SJCRH30 (cell line): ENCODE results near the gene TCP11. TPM values are rescaled to one million over a fixed set of nuclear protein-coding genes. Genes with fewer than 3 reads are reported as not detected.
A peak's percentile ranks its signal among the peaks of the same experiment; 100 is the strongest.
"Not testable (repeated sequence)": the region's sequence is repeated elsewhere in the genome, so short reads cannot be mapped to it uniquely, and the experiment has no call there.

Experiments
- DNase-seq, 2 experiments: peaks; one replicate each; pipeline ENCODE4 v3.0.0-alpha.2; 2015 to 2020
- H3K27ac ChIP-seq: fragments of 250-450 bp; sonication (Bioruptor Pico); 2 replicates; pipeline ENCODE4 v1.5.1; 2020; ENCODE audit warnings: mild to moderate bottlenecking, moderate library complexity
- H3K27me3 ChIP-seq: fragments of 250-450 bp; sonication (Bioruptor Pico); 2 replicates; pipeline ENCODE4 v1.5.1; 2020; ENCODE audit warnings: mild to moderate bottlenecking, moderate library complexity
- H3K36me3 ChIP-seq: fragments of 250-450 bp; sonication (Bioruptor Pico); 2 replicates; pipeline ENCODE4 v1.5.1; 2020; ENCODE audit warnings: mild to moderate bottlenecking, moderate library complexity
- H3K4me1 ChIP-seq: fragments of 250-450 bp; sonication (Bioruptor Pico); 2 replicates; pipeline ENCODE4 v1.5.1; 2020; ENCODE audit warnings: mild to moderate bottlenecking, moderate library complexity
- H3K4me3 ChIP-seq: fragments of 250-450 bp; sonication (Bioruptor Pico); 2 replicates; pipeline ENCODE4 v1.5.1; 2020; ENCODE audit warnings: mild to moderate bottlenecking, moderate library complexity
- H3K9me3 ChIP-seq: fragments of 250-450 bp; sonication (Bioruptor Pico); replicated peaks from 2 replicates; pipeline ENCODE4 v1.5.1; 2020; ENCODE audit warnings: mild to moderate bottlenecking, moderate library complexity
- total RNA-seq: library from RNA; depleted of rRNA; stranded (reverse); fragments of >200 nt; shearing (Covaris generic); gene quantifications from 2 replicates; pipeline ENCODE4 v1.2.3, GENCODE V29; 2014

TCP11 gene
- total RNA-seq, 1 experiment from 2014 or later = not detected

- H3K4me3 ChIP-seq = no peak overlapping the region
- H3K27me3 ChIP-seq = no peaks in the 10 kb centered on the region
- DNase-seq = no peak
- H3K27ac ChIP-seq = no peak overlapping the region
- no peaks in the 10 kb centered on the region for H3K36me3 ChIP-seq
- H3K4me1 ChIP-seq = peaks cover 5% of the 10 kb centered on the region
- H3K9me3 ChIP-seq = no peaks in the 10 kb centered on the region
Observed at GRCh38 chr6:35147026-35147425, 5.9 kb upstream of the TCP11 start.

DNA sequence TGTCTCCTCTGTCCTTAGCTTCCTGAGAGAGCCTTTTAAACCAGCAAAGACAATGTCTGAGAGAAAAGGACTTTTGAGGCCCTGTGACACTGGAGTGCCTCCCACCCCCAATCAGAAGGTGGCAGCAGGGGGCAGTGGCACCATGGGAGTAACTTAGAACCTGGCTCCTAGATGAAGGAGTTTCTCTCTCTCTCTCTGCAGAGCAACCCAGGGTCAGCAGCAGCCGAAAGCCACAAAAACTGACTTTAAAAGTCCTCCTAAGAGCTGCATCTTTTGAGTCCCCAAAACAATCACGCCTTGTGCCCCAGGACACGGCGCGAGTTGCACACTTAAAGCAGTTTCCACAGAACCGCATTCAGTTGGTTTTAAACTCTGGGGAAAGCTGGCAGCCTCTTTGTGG is 5.3 kb upstream of the TCP11 start:
- Histone ChIP-seq H3K4me1 (peaks cover 6% of the 10 kb centered on the region), H3K27ac (no peak overlapping the region), H3K27me3 (no peaks in the 10 kb centered on the region), H3K4me3 (no peak overlapping the region), H3K36me3 (no peaks in the 10 kb centered on the region), H3K9me3 (no peaks in the 10 kb centered on the region)
- peak; percentile 63 to 79 for DNase-seq

GRCh38 chr6:35145757-35146156 is 4.6 kb upstream of the TCP11 start:
- no peaks in the 10 kb centered on the region for H3K36me3 ChIP-seq
- no peak overlapping the region for H3K27ac ChIP-seq
- no peaks in the 10 kb centered on the region for H3K9me3 ChIP-seq
- no peaks in the 10 kb centered on the region for H3K27me3 ChIP-seq
- DNase-seq = no peak
- no peak overlapping the region for H3K4me3 ChIP-seq
- peaks cover 8% of the 10 kb centered on the region for H3K4me1 ChIP-seq

DNA sequence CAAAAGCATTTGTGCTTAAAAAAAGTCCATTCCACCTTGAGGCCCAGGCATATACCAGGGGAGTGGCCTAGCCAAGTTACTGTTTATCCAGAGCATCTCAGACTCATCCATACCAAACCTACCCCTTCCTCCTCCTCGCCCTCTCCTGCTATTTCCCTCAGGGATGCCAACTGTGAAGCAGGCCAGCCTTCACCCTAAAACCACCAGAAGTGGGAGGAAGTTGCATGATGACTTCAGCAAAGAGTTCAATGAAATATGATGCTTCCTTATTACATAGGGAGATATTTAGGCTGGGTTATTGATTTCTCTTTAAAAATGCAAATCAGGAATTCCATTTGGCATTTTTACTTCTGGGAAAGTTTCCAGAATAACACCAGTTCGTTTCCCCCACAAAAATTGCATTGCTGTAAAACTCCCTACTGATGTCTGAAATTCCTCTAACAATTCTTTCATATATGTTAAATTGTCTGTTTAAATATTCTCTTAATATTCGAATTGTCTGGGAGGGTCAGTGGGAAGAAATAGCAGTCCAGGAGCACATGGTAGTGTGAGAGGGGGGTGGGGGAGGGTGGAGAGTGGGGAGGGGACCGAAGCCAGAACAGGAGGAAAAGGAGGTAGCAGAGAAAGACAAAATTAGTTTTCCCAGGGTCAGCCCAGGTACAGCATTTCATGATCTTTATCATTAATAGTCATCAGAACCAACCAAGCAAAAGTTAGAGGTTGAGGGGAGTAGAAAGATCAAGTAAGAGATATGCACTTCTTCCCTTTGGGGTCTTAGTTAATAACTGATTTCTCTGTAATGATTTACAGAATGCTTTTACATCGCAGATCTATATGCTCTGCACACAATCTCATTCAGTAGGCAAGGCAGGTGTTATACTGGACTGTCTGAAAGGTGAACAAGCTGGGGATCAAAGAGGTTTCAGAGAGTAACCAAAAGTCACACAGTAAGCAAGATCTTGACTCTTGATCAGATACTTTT is 1.7 kb upstream of the TCP11 start:
- Histone ChIP-seq H3K4me3 (no peak overlapping the region), H3K4me1 (peaks cover 8% of the 10 kb centered on the region), H3K27ac (no peak overlapping the region), H3K9me3 (no peaks in the 10 kb centered on the region), H3K27me3 (no peaks in the 10 kb centered on the region), H3K36me3 (no peaks in the 10 kb centered on the region)
- DNase-seq = peak in 1 of 2 experiments; percentile 24

DNA sequence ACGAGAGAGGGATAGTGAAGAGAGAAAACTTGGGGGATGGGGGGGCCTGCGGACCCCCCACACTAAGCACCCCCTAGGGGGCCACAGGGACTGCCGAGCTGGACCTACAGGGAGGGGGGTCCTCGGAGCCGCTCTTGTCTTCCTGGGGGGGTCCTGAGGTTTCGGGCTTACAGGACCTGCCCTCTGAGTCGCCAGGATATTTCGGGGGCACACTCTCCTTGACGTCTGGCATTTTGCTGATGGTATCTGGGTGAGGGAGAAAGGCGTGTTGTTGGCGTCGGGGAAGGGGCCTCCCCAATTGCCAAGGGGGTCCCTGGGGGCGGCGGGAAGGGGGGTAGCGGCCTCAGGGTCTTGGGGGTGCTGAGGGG is 516 bp downstream of the TCP11 start:
- H3K9me3 ChIP-seq = no peaks in the 10 kb centered on the region
- no peaks in the 10 kb centered on the region for H3K27me3 ChIP-seq
- H3K27ac ChIP-seq = no peak overlapping the region
- peaks cover 8% of the 10 kb centered on the region for H3K4me1 ChIP-seq
- H3K4me3 ChIP-seq = no peak overlapping the region
- no peak for DNase-seq
- no peaks in the 10 kb centered on the region for H3K36me3 ChIP-seq

GRCh38 chr6:35139924-35140638 is 1.1 kb downstream of the TCP11 start:
- Histone ChIP-seq H3K27me3 (no peaks in the 10 kb centered on the region), H3K9me3 (no peaks in the 10 kb centered on the region), H3K36me3 (no peaks in the 10 kb centered on the region), H3K4me3 (no peak overlapping the region), H3K4me1 (peaks cover 8% of the 10 kb centered on the region), H3K27ac (no peak overlapping the region)
- DNase-seq = peak; percentile 57 to 84

- H3K27ac ChIP-seq = no peak overlapping the region
- H3K4me1 ChIP-seq = peaks cover 8% of the 10 kb centered on the region
- no peak for DNase-seq
- H3K9me3 ChIP-seq = no peaks in the 10 kb centered on the region
- H3K4me3 ChIP-seq = no peak overlapping the region
- H3K27me3 ChIP-seq = no peaks in the 10 kb centered on the region
- no peaks in the 10 kb centered on the region for H3K36me3 ChIP-seq
Observed at GRCh38 chr6:35139470-35139869, 1.7 kb downstream of the TCP11 start.

- DNase-seq, H3K9me3 ChIP-seq, H3K4me1 ChIP-seq, H3K4me3 ChIP-seq, H3K27ac ChIP-seq, H3K27me3 ChIP-seq, H3K36me3 ChIP-seq: not testable (repeated sequence)
Observed at GRCh38 chr6:35138191-35138590, 2.9 kb downstream of the TCP11 start.

DNA sequence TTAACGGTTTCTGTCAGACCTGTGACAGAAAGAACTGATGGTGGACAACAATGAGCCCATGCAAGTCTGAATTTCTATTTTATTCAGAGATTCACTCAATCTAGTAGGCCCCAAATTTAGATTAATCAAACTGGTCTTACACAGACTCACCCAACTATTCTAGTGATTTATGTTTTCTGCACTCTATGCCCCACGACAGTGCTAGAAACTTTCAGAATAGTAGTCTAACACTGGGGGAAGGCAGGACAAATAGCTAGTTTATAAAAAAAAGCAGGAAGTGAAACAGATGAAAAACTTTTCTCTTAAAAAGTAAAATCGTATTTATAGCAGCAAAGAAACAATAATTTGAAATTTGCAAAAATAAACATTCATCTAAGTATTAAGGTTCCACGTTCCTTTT is 5.0 kb downstream of the TCP11 start:
- H3K27ac ChIP-seq = no peak overlapping the region
- no peak overlapping the region for H3K4me3 ChIP-seq
- DNase-seq = no peak
- H3K9me3 ChIP-seq = no peaks in the 10 kb centered on the region
- H3K27me3 ChIP-seq = no peaks in the 10 kb centered on the region
- no peaks in the 10 kb centered on the region for H3K36me3 ChIP-seq
- H3K4me1 ChIP-seq = no peaks in the 10 kb centered on the region

- Histone ChIP-seq H3K36me3 (no peaks in the 10 kb centered on the region), H3K4me3 (no peak overlapping the region), H3K27me3 (no peaks in the 10 kb centered on the region), H3K9me3 (no peaks in the 10 kb centered on the region; the same call in 1 of the 2 replicates), H3K4me1 (no peaks in the 10 kb centered on the region), H3K27ac (no peak overlapping the region)
- DNase-seq = no peak
Observed at GRCh38 chr6:35128496-35128895, 12.6 kb downstream of the TCP11 start.

GRCh38 chr6:35128042-35128441 is 13.1 kb downstream of the TCP11 start:
- no peaks in the 10 kb centered on the region for H3K4me1 ChIP-seq

GRCh38 chr6:35124356-35124755 is 16.8 kb downstream of the TCP11 start:
- Histone ChIP-seq H3K4me3 (no peak overlapping the region), H3K4me1 (no peaks in the 10 kb centered on the region), H3K27me3 (no peaks in the 10 kb centered on the region), H3K36me3 (no peaks in the 10 kb centered on the region), H3K27ac (no peak overlapping the region), H3K9me3 (peaks cover 7% of the 10 kb centered on the region; the same call in 1 of the 2 replicates)
- DNase-seq = no peak

More at GRCh38 chr6:35128042-35128441, 13.1 kb downstream of the TCP11 start:
- no peak overlapping the region for H3K4me3 ChIP-seq
- no peaks in the 10 kb centered on the region for H3K27me3 ChIP-seq
- no peak for DNase-seq
- no peaks in the 10 kb centered on the region for H3K36me3 ChIP-seq
- no peaks in the 10 kb centered on the region; the same call in 1 of the 2 replicates for H3K9me3 ChIP-seq
- no peak overlapping the region for H3K27ac ChIP-seq

DNA sequence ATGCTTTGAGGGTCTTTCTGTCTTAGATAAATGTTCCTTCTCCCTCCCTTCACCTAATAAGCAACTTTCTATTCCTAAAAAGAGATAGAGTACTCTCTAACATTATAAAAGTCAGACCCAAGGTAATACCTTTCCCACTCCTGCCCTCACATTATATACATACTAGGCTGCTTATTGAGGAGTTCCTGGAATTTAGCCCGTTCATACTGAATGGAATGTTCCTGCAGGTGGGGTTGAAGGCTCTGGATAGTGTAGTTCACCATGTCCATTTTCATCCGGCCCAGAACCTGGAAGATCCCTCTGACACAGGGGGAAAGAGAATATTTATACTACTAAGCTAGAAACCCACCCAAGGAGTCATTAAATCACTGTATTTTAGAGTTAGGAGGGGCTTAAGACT is 20.4 kb downstream of the TCP11 start:
- no peak overlapping the region for H3K27ac ChIP-seq
- H3K4me1 ChIP-seq = no peaks in the 10 kb centered on the region
- no peaks in the 10 kb centered on the region for H3K27me3 ChIP-seq
- no peak overlapping the region for H3K4me3 ChIP-seq
- H3K36me3 ChIP-seq = no peaks in the 10 kb centered on the region
- H3K9me3 ChIP-seq = peaks cover 7% of the 10 kb centered on the region; the same call in 1 of the 2 replicates
- DNase-seq = no peak

- Histone ChIP-seq H3K4me1 (peaks cover 25% of the 10 kb centered on the region), H3K27me3 (no peaks in the 10 kb centered on the region), H3K36me3 (peaks cover 4% of the 10 kb centered on the region; the same call in 1 of the 2 replicates), H3K9me3 (no peaks in the 10 kb centered on the region), H3K27ac (no peak overlapping the region), H3K4me3 (no peak overlapping the region)
- DNase-seq = no peak
Observed at GRCh38 chr6:35108309-35108885, 32.7 kb downstream of the TCP11 start.

- H3K4me1 ChIP-seq = peaks cover 25% of the 10 kb centered on the region
- H3K9me3 ChIP-seq, DNase-seq, H3K27me3 ChIP-seq, H3K4me3 ChIP-seq, H3K27ac ChIP-seq, H3K36me3 ChIP-seq: not testable (repeated sequence)
Observed at GRCh38 chr6:35107761-35108160, 33.4 kb downstream of the TCP11 start.
